ENCODE data around the gene HOXB6. TPM values are rescaled to one million over a fixed set of nuclear protein-coding genes. Genes with fewer than 3 reads are reported as not detected.

The HOXB6 gene
- total and polyA plus RNA-seq, 4 donors = 0.17 to 1.1 (median 0.46) TPM

GRCh38 chr17:48615047-48615962, 10.5 kb upstream of the HOXB6 start, which contains the start of gene HOXB8:
Gene HOXB8 (minus strand): TSS chr17:48615292. CDS start chr17:48614704, 588 bp downstream.
- H3K9me3 ChIP-seq (ENCODE audit: control insufficient read depth in 4 of 4, low read length in 3 of 4) = no peaks in the 10 kb centered on the region
- 10% methylated on average over 41 of the region's 41 CpGs for WGBS
- no peaks in the 10 kb centered on the region for H3K36me3 ChIP-seq (ENCODE audit: control insufficient read depth in 4 of 4, insufficient read depth in 3 of 4, low read depth in 1 of 4, low read length in 3 of 4)
- H3K27ac ChIP-seq (ENCODE audit: low read depth in 1 of 2, low read length in 2 of 2) = no peak within 1 kb of the TSS
- no peak for TF ChIP-seq ATF3 (IDR thresholded peaks at IDR 0.05)
- no peak for TF ChIP-seq ZBTB33 (IDR thresholded peaks at IDR 0.05)
- no peak for TF ChIP-seq SP1 (IDR thresholded peaks at IDR 0.05)
- no peak for TF ChIP-seq JUND (IDR thresholded peaks at IDR 0.05)
- TF ChIP-seq RAD21 (IDR thresholded peaks at IDR 0.05) = no peak
- peak within 1 kb of the TSS in 1 of 3 donors; percentile 13 for H3K4me3 ChIP-seq (ENCODE audit: low read depth in 1 of 3, low read length in 3 of 3)
- peaks cover 11 to 34% (median 26%) of the 10 kb centered on the region in 4 donors for H3K27me3 ChIP-seq (ENCODE audit: control insufficient read depth in 4 of 4, insufficient read depth in 4 of 4, low read length in 3 of 4)
- H3K4me1 ChIP-seq (ENCODE audit: control insufficient read depth in 4 of 4, insufficient read depth in 4 of 4, low read length in 3 of 4) = peaks cover 0 to 24% (median 7%) of the 10 kb centered on the region in 4 donors
- H3K9ac ChIP-seq (ENCODE audit: low read depth in 1 of 2, low read length in 2 of 2) = no peak within 1 kb of the TSS
- DNase-seq (ENCODE audit: low spot score) = no peak

GRCh38 chr17:48613862-48614694, 9.3 kb upstream of the HOXB6 start:
- Histone ChIP-seq H3K27ac (ENCODE audit: low read depth in 1 of 2, low read length in 2 of 2) (no peak overlapping the region), H3K4me3 (ENCODE audit: low read depth in 1 of 3, low read length in 3 of 3) (peak overlapping the region in 1 of 3 donors; percentile 13), H3K36me3 (ENCODE audit: control insufficient read depth in 4 of 4, insufficient read depth in 3 of 4, low read depth in 1 of 4, low read length in 3 of 4) (no peaks in the 10 kb centered on the region), H3K4me1 (ENCODE audit: control insufficient read depth in 4 of 4, insufficient read depth in 4 of 4, low read length in 3 of 4) (peaks cover 0 to 27% (median 9%) of the 10 kb centered on the region in 4 donors), H3K27me3 (ENCODE audit: control insufficient read depth in 4 of 4, insufficient read depth in 4 of 4, low read length in 3 of 4) (peaks cover 11 to 34% (median 27%) of the 10 kb centered on the region in 4 donors), H3K9ac (ENCODE audit: low read depth in 1 of 2, low read length in 2 of 2) (no peak overlapping the region), H3K9me3 (ENCODE audit: control insufficient read depth in 4 of 4, low read length in 3 of 4) (no peaks in the 10 kb centered on the region)
- TF ChIP-seq ATF3 (IDR thresholded peaks at IDR 0.05) (no peak), FOXA1 (IDR thresholded peaks at IDR 0.05) (no peak), RXRA (IDR thresholded peaks at IDR 0.05) (no peak), NR2F2 (IDR thresholded peaks at IDR 0.05) (no peak), CTCF (IDR thresholded peaks at IDR 0.05; ENCODE audit: low read depth, low read length, missing input control) (no peak), HNF4G (IDR thresholded peaks at IDR 0.05) (no peak), FOXA2 (IDR thresholded peaks at IDR 0.05) (no peak), SP1 (IDR thresholded peaks at IDR 0.05) (no peak), EGR1 (IDR thresholded peaks at IDR 0.05; ENCODE audit: low read depth in 2 of 2) (no peak), TAF1 (conservative IDR thresholded peaks at IDR 0.05) (no peak), GABPA (IDR thresholded peaks at IDR 0.05 in 1 of 2, conservative IDR thresholded peaks at IDR 0.05 in 1 of 2) (no peak), MAX (IDR thresholded peaks at IDR 0.05) (no peak)
- WGBS = 6% methylated on average over 55 of the region's 55 CpGs
- no peak for DNase-seq (ENCODE audit: low spot score)
